VCaP (cell line): ENCODE data around the gene PCSK2.

Source experiments
- H3K27ac ChIP-seq: fragments of 450-650 bp; 2 replicates; pipeline ENCODE4 v1.5.1; 2017
- CTCF ChIP-seq: fragments of 450-650 bp; conservative IDR thresholded peaks from 2 replicates; pipeline ENCODE4 v1.5.1; 2017; ENCODE audit warnings: mild to moderate bottlenecking, moderate library complexity

The PCSK2 gene

GRCh38 chr20:17295991-17296390 lies 69.2 kb downstream of the PCSK2 start:
- no peak overlapping the region for H3K27ac ChIP-seq
- no peak for TF ChIP-seq CTCF

- TF ChIP-seq CTCF = no peak
- no peak overlapping the region for H3K27ac ChIP-seq
Observed at GRCh38 chr20:17298171-17298570, 71.3 kb downstream of the PCSK2 start.

- no peak for TF ChIP-seq CTCF
- no peak overlapping the region for H3K27ac ChIP-seq
Observed at GRCh38 chr20:17298751-17299150, 71.9 kb downstream of the PCSK2 start.

GRCh38 chr20:17300113-17300512 lies 73.3 kb downstream of the PCSK2 start:
- no peak for TF ChIP-seq CTCF
- H3K27ac ChIP-seq = no peak overlapping the region

GRCh38 chr20:17304774-17305173 lies 77.9 kb downstream of the PCSK2 start:
- no peak for TF ChIP-seq CTCF
- no peak overlapping the region for H3K27ac ChIP-seq

GRCh38 chr20:17306427-17306826 lies 79.6 kb downstream of the PCSK2 start:
- TF ChIP-seq CTCF = no peak

GRCh38 chr20:17314264-17314663 lies 87.4 kb downstream of the PCSK2 start:
- H3K27ac ChIP-seq = no peak overlapping the region
- no peak for TF ChIP-seq CTCF

More at GRCh38 chr20:17306427-17306826, 79.6 kb downstream of the PCSK2 start:
- no peak overlapping the region for H3K27ac ChIP-seq
